Ureter (tissue), 1 donor: Measurements from ENCODE around the gene SGIP1. TPM values are rescaled to one million over a fixed set of nuclear protein-coding genes. Genes with fewer than 3 reads are reported as not detected.
A peak's percentile ranks its signal among the peaks of the same experiment; 100 is the strongest.
"Not testable (repeated sequence)": the region's sequence is repeated elsewhere in the genome, so short reads cannot be mapped to it uniquely, and the experiment has no call there.

Source experiments
- DNase-seq: peaks from one replicate; pipeline ENCODE4 v3.0.0-alpha.2; 2020; ENCODE audit warnings: low spot score
- total RNA-seq: library from RNA; stranded (reverse); gene quantifications from one replicate; pipeline ENCODE4 v1.2.4, GENCODE V29; 2023
- donor health status: DM: yes; HTN: yes; CAD: no.

The SGIP1 gene
- total RNA-seq, 1 donor from 2014 or later, result 15.8 TPM

GRCh38 chr1:66681686-66682085, 147.7 kb downstream of the SGIP1 start:
- no peak for DNase-seq

- DNase-seq, result no peak
These were observed 148.2 kb downstream of the SGIP1 start for GRCh38 chr1:66682106-66682505.

GRCh38 chr1:66684353-66684752, 150.4 kb downstream of the SGIP1 start:
- DNase-seq, result no peak

- DNase-seq, result no peak
These were observed 151.3 kb downstream of the SGIP1 start for GRCh38 chr1:66685265-66685664.

- no peak for DNase-seq
These were observed 151.7 kb downstream of the SGIP1 start for GRCh38 chr1:66685670-66686069.

GRCh38 chr1:66686406-66686805, 152.5 kb downstream of the SGIP1 start:
- no peak for DNase-seq

GRCh38 chr1:66687358-66687757, 153.4 kb downstream of the SGIP1 start:
- no peak for DNase-seq

GRCh38 chr1:66690666-66691381, 156.9 kb downstream of the SGIP1 start:
- no peak for DNase-seq

- no peak for DNase-seq
These were observed 158.7 kb downstream of the SGIP1 start for GRCh38 chr1:66692681-66693080.

- DNase-seq, result no peak
These were observed 159.9 kb downstream of the SGIP1 start for GRCh38 chr1:66693856-66694255.

GRCh38 chr1:66695116-66695515, 161.2 kb downstream of the SGIP1 start:
- no peak for DNase-seq

- DNase-seq, result no peak
These were observed 162.8 kb downstream of the SGIP1 start for GRCh38 chr1:66696771-66697170.

GRCh38 chr1:66699213-66699612, 165.3 kb downstream of the SGIP1 start:
- no peak for DNase-seq

GRCh38 chr1:66704177-66704875, 170.4 kb downstream of the SGIP1 start:
- DNase-seq, result no peak

- no peak for DNase-seq
These were observed 171.2 kb downstream of the SGIP1 start for GRCh38 chr1:66705110-66705509.

- DNase-seq, result no peak
These were observed 177.5 kb downstream of the SGIP1 start for GRCh38 chr1:66711420-66711819.

- no peak for DNase-seq
These were observed 178.9 kb downstream of the SGIP1 start for GRCh38 chr1:66712839-66713238.

GRCh38 chr1:66723985-66724384, 190.0 kb downstream of the SGIP1 start:
- DNase-seq, result no peak

GRCh38 chr1:66725885-66726665, 192.1 kb downstream of the SGIP1 start:
- DNase-seq, result peak; percentile 46

GRCh38 chr1:66728021-66728420, 194.1 kb downstream of the SGIP1 start:
- DNase-seq, result no peak

- DNase-seq, result not testable (repeated sequence)
These were observed 194.8 kb downstream of the SGIP1 start for GRCh38 chr1:66728716-66729115.

GRCh38 chr1:66729119-66729518, 195.2 kb downstream of the SGIP1 start:
- DNase-seq, result no peak

GRCh38 chr1:66729523-66729922, 195.6 kb downstream of the SGIP1 start:
- DNase-seq, result no peak
